Measurements from ENCODE around the gene ZNF563.

The ZNF563 gene

GRCh38 chr19:12294249-12295158, 38.9 kb downstream of the ZNF563 start, which contains the start of gene ZNF44:
ZNF44 (minus strand) TSS chr19:12294883; CDS start chr19:12294694, 189 bp downstream.
- peak within 1 kb of the TSS; percentile 87 for H3K4me3 ChIP-seq (ENCODE audit: low read depth, low read length)

- peak overlapping the region; percentile 87 for H3K4me3 ChIP-seq (ENCODE audit: low read depth, low read length)
These were observed 39.6 kb downstream of the ZNF563 start for GRCh38 chr19:12293777-12294248.

- no peak overlapping the region for H3K4me3 ChIP-seq (ENCODE audit: low read depth, low read length)
These were observed 43.7 kb downstream of the ZNF563 start for GRCh38 chr19:12289790-12290065.

- H3K4me3 ChIP-seq (ENCODE audit: low read depth, low read length) = no peak overlapping the region
These were observed 45.4 kb downstream of the ZNF563 start for GRCh38 chr19:12287958-12288500.

- H3K4me3 ChIP-seq (ENCODE audit: low read depth, low read length) = no peak overlapping the region
These were observed 48.8 kb downstream of the ZNF563 start for GRCh38 chr19:12284631-12285030.

- no peak overlapping the region for H3K4me3 ChIP-seq (ENCODE audit: low read depth, low read length)
These were observed 49.2 kb downstream of the ZNF563 start for GRCh38 chr19:12284226-12284625.

- H3K4me3 ChIP-seq (ENCODE audit: low read depth, low read length) = no peak overlapping the region
These were observed 54.7 kb downstream of the ZNF563 start for GRCh38 chr19:12278713-12279112.

GRCh38 chr19:12272980-12273901, 60.2 kb downstream of the ZNF563 start:
- no peak overlapping the region for H3K4me3 ChIP-seq (ENCODE audit: low read depth, low read length)

- no peak overlapping the region for H3K4me3 ChIP-seq (ENCODE audit: low read depth, low read length)
These were observed 61.0 kb downstream of the ZNF563 start for GRCh38 chr19:12272386-12272785.

GRCh38 chr19:12270854-12271253, 62.6 kb downstream of the ZNF563 start:
- H3K4me3 ChIP-seq (ENCODE audit: low read depth, low read length) = no peak overlapping the region

Measured in iPS-11a (cell line).